H9 (cell line): ENCODE data around the gene NOS1AP. TPM values are rescaled to one million over a fixed set of nuclear protein-coding genes. Genes with fewer than 3 reads are reported as not detected.

Experiments
- DNase-seq: peaks from one replicate; pipeline ENCODE4 v3.0.0-alpha.2; 2017
- H2AFZ ChIP-seq: one replicate; pipeline ENCODE4 v1.6.1; 2013; ENCODE audit warnings: mild to moderate bottlenecking, low read length, control low read depth, moderate library complexity
- H2AK5ac ChIP-seq: 2 replicates; pipeline ENCODE4 v1.6.1; 2013; ENCODE audit warnings: low read length, control low read depth, mixed read lengths; ENCODE audit not compliant: insufficient read length
- H2BK120ac ChIP-seq: one replicate; pipeline ENCODE4 v1.6.1; 2013; ENCODE audit warnings: low read depth, mild to moderate bottlenecking, low read length, control low read depth, inconsistent platforms; ENCODE audit not compliant: poor library complexity, severe bottlenecking
- H2BK12ac ChIP-seq: 2 replicates; pipeline ENCODE4 v1.6.1; 2013; ENCODE audit warnings: low read length, control low read depth, mixed read lengths, low read depth; ENCODE audit not compliant: insufficient read length
- H2BK15ac ChIP-seq: 2 replicates; pipeline ENCODE4 v1.6.1; 2013; ENCODE audit warnings: low read depth, low read length, control low read depth
- H2BK20ac ChIP-seq: one replicate; pipeline ENCODE4 v1.6.1; 2013; ENCODE audit warnings: low read depth, mild to moderate bottlenecking, low read length, control low read depth, inconsistent platforms; ENCODE audit not compliant: poor library complexity, severe bottlenecking
- H2BK5ac ChIP-seq: 2 replicates; pipeline ENCODE4 v1.6.1; 2013; ENCODE audit warnings: low read length, control low read depth, mixed read lengths; ENCODE audit not compliant: insufficient read length
- H3K14ac ChIP-seq: 2 replicates; pipeline ENCODE4 v1.6.1; 2013; ENCODE audit warnings: low read length, control low read depth; ENCODE audit not compliant: insufficient read depth
- H3K18ac ChIP-seq: 2 replicates; pipeline ENCODE4 v1.6.1; 2013; ENCODE audit warnings: low read depth, mild to moderate bottlenecking, mixed read lengths, low read length, control low read depth; ENCODE audit not compliant: insufficient read length
- H3K23ac ChIP-seq: 2 replicates; pipeline ENCODE4 v1.6.1; 2013; ENCODE audit warnings: low read length, control low read depth, mixed read lengths, low read depth; ENCODE audit not compliant: insufficient read length
- H3K23me2 ChIP-seq: 2 replicates; pipeline ENCODE4 v1.6.1; 2013; ENCODE audit warnings: low read depth, mild to moderate bottlenecking, mixed read lengths, low read length, control low read depth; ENCODE audit not compliant: insufficient read length, poor library complexity, severe bottlenecking
- H3K27ac ChIP-seq: 2 replicates; pipeline ENCODE4 v1.5.1; 2013; ENCODE audit warnings: low read length, control low read depth, mixed read lengths, low read depth; ENCODE audit not compliant: insufficient read length
- H3K27me3 ChIP-seq: 2 replicates; pipeline ENCODE4 v1.6.1; 2013; ENCODE audit warnings: low read length, control low read depth, inconsistent platforms; ENCODE audit not compliant: insufficient read depth
- H3K4ac ChIP-seq: 2 replicates; pipeline ENCODE4 v1.6.1; 2013; ENCODE audit warnings: low read depth, mild to moderate bottlenecking, control low read depth, inconsistent platforms, low read length, moderate library complexity
- H3K4me1 ChIP-seq: 2 replicates; pipeline ENCODE4 v1.6.1; 2013; ENCODE audit warnings: low read length, control low read depth, inconsistent platforms; ENCODE audit not compliant: insufficient read depth
- H3K4me2 ChIP-seq: 2 replicates; pipeline ENCODE4 v1.6.1; 2013; ENCODE audit warnings: low read length, control low read depth, mixed read lengths; ENCODE audit not compliant: insufficient read length, insufficient read depth
- H3K56ac ChIP-seq: 2 replicates; pipeline ENCODE4 v1.6.1; 2013; ENCODE audit warnings: low read depth, mild to moderate bottlenecking, mixed read lengths, low read length, control low read depth; ENCODE audit not compliant: insufficient read length
- H3K79me1 ChIP-seq: 2 replicates; pipeline ENCODE4 v1.6.1; 2013; ENCODE audit warnings: low read depth, mild to moderate bottlenecking, moderate library complexity, low read length, control low read depth, inconsistent platforms; ENCODE audit not compliant: insufficient read depth, poor library complexity, severe bottlenecking
- H3K79me2 ChIP-seq: 2 replicates; pipeline ENCODE4 v1.6.1; 2013; ENCODE audit warnings: low read length, control low read depth, inconsistent platforms; ENCODE audit not compliant: insufficient read depth
- H3K9ac ChIP-seq: 2 replicates; pipeline ENCODE4 v1.6.1; 2013; ENCODE audit warnings: low read length, control low read depth, mixed read lengths; ENCODE audit not compliant: insufficient read length; ENCODE audit errors: extremely low read depth
- H3K9me3 ChIP-seq: one replicate; pipeline ENCODE4 v1.6.1; 2013; ENCODE audit warnings: low read depth, low read length, inconsistent platforms; ENCODE audit not compliant: control insufficient read depth
- H3T11ph ChIP-seq: one replicate; pipeline ENCODE4 v1.6.1; 2013; ENCODE audit warnings: mild to moderate bottlenecking, low read length, control low read depth, inconsistent platforms
- H4K20me1 ChIP-seq: one replicate; pipeline ENCODE4 v1.6.1; 2013; ENCODE audit not compliant: control insufficient read depth, insufficient read length, insufficient read depth
- H4K5ac ChIP-seq: 2 replicates; pipeline ENCODE4 v1.6.1; 2013; ENCODE audit warnings: low read depth, mild to moderate bottlenecking, mixed read lengths, low read length, control low read depth; ENCODE audit not compliant: insufficient read length
- H4K8ac ChIP-seq: replicated peaks from 2 replicates; pipeline ENCODE4 v1.6.1; 2013; ENCODE audit warnings: low read length, control low read depth, mixed read lengths, low read depth; ENCODE audit not compliant: insufficient read length
- H4K91ac ChIP-seq: 2 replicates; pipeline ENCODE4 v1.6.1; 2013; ENCODE audit warnings: low read depth, mild to moderate bottlenecking, moderate library complexity, mixed read lengths, low read length, control low read depth; ENCODE audit not compliant: insufficient read length
- H3K27ac Mint-ChIP-seq, 3 experiments: 2 replicates in 2 of 3; 3 replicates in 1 of 3; pipeline ENCODE4 v1.8.0; 2020 to 2021; ENCODE audit warnings: mixed read lengths in 3 of 3, mild to moderate bottlenecking in 1 of 3, moderate library complexity in 1 of 3
- H3K27me3 Mint-ChIP-seq: 2 replicates; pipeline ENCODE4 v1.8.0; 2021; ENCODE audit warnings: low read depth, mild to moderate bottlenecking, moderate library complexity, mixed read lengths
- H3K36me3 Mint-ChIP-seq, 3 experiments: 2 replicates in 2 of 3; 3 replicates in 1 of 3; pipeline ENCODE4 v1.8.0; 2020 to 2021; ENCODE audit warnings: low read depth in 3 of 3, mixed read lengths in 3 of 3; ENCODE audit not compliant: insufficient read depth in 1 of 3
- H3K4me1 Mint-ChIP-seq, 2 experiments: 2 replicates each; pipeline ENCODE4 v1.8.0; 2020; ENCODE audit warnings: mixed read lengths in 2 of 2
- H3K4me3 Mint-ChIP-seq, 2 experiments: 2 replicates in 1 of 2; 3 replicates in 1 of 2; pipeline ENCODE4 v1.8.0; 2020 to 2021; ENCODE audit warnings: mild to moderate bottlenecking in 2 of 2, mixed read lengths in 2 of 2, moderate library complexity in 1 of 2
- H3K9me3 Mint-ChIP-seq, 2 experiments: 2 replicates in 1 of 2; 3 replicates in 1 of 2; pipeline ENCODE4 v1.8.0; 2020; ENCODE audit warnings: mild to moderate bottlenecking in 2 of 2, mixed read lengths in 2 of 2, moderate library complexity in 1 of 2
- CTCF ChIP-seq: fragments of 200-600 bp; sonication (generic); conservative IDR thresholded peaks from 3 replicates; pipeline ENCODE4 v1.8.0; 2021; ENCODE audit warnings: antibody characterized with exemption, mild to moderate bottlenecking
- WGBS: extraction: QIAGEN DNeasy Blood & Tissue Kit; methylation state at CpG from one replicate; pipeline ENCODE4 v1.1.7; 2013; ENCODE audit warnings: missing lambda C conversion rate, low lambda C conversion rate, mixed read lengths; ENCODE audit not compliant: insufficient read length; ENCODE audit errors: extremely low coverage; 5-methylcytosine and 5-hydroxymethylcytosine counted together
- total RNA-seq: library from RNA; stranded (reverse); gene quantifications from 2 replicates; pipeline ENCODE4 v1.2.1, GENCODE V29; 2021

Gene NOS1AP
- total RNA-seq, 1 experiment from 2014 or later: 8.4 TPM

- Histone ChIP-seq H2BK120ac (no peak overlapping the region), H3K56ac (no peak overlapping the region), H3K18ac (no peak overlapping the region), H4K5ac (no peak overlapping the region), H3K14ac (no peak overlapping the region), H3K4ac (no peak overlapping the region), H3K9me3 (no peaks in the 10 kb centered on the region), H4K20me1 (no peaks in the 10 kb centered on the region), H3K27me3 (no peaks in the 10 kb centered on the region), H3T11ph (no peak overlapping the region), H3K79me2 (no peaks in the 10 kb centered on the region), H3K4me2 (no peak overlapping the region), H2BK20ac (no peak overlapping the region), H3K79me1 (no peaks in the 10 kb centered on the region), H2BK12ac (no peak overlapping the region), H3K27ac (no peak overlapping the region), H4K8ac (no peak overlapping the region), H3K23me2 (no peaks in the 10 kb centered on the region), H4K91ac (no peak overlapping the region), H2AFZ (no peak overlapping the region), H3K23ac (no peak overlapping the region), H3K4me1 (peaks cover 4% of the 10 kb centered on the region; the same call in 1 of the 2 replicates), H2BK15ac (no peak overlapping the region), H2AK5ac (no peak overlapping the region), H3K9ac (no peak overlapping the region), H2BK5ac (no peak overlapping the region)
- TF ChIP-seq CTCF: no peak
- Mint-ChIP-seq H3K27me3 (no peaks in the 10 kb centered on the region), H3K36me3 (peaks cover 6 to 9% (median 7%) of the 10 kb centered on the region in 3 experiments; a peak in 5 of 7 replicates), H3K27ac (peak overlapping the region in 2 of 3 experiments; percentile 1 to 65; a peak in 3 of 7 replicates), H3K9me3 (no peaks in the 10 kb centered on the region), H3K4me1 (peaks cover 18 to 22% of the 10 kb centered on the region in 2 experiments), H3K4me3 (no peak overlapping the region)
- WGBS: no CpG with 5 or more reads among the region's 9 CpGs
- no peak for DNase-seq
Observed at GRCh38 chr1:162353078-162353477, 283.6 kb downstream of the NOS1AP start.
